ENCODE measurements around the gene DENND5B.
"Not testable (repeated sequence)": the region's sequence is repeated elsewhere in the genome, so short reads cannot be mapped to it uniquely, and the experiment has no call there.

Gene DENND5B

DNA sequence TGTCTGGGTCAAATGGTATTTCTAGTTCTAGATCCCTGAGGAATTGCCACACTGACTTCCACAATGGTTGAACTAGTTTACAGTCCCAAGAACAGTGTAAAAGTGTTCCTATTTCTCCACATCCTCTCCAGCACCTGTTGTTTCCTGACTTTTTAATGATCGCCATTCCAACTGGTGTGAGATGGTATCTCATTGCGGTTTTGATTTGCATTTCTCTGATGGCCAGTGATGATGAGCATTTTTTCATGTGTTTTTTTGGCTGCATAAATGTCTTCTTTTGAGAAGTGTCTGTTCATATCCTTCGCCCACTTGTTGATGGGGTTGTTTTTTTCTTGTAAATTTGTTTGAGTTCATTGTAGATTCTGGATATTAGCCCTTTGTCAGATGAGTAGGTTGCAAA is 40.3 kb downstream of the DENND5B start:
- DNase-seq, result not testable (repeated sequence)

DNA sequence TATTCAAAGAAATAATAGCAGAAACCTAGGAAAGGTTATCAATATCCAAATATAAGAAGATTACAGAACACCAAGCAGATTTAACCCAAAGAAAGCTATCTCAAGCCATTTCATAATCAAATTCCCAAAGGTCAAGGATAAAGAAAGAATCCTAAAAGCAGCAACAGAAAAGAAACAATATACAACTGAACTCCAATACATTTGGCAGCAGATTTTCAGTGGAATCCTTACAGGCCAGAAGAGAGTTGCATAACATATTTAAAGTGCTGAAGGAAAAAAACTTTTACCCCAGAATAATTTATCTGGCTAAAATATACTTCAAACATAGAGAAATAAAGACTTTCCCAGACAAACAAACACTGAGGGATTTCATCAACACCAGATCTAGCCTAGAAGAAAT is 54.3 kb downstream of the DENND5B start:
- DNase-seq, result no peak

GRCh38 chr12:31533470-31533869 is 57.5 kb downstream of the DENND5B start:
- no peak for DNase-seq

GRCh38 chr12:31531893-31532292 is 59.0 kb downstream of the DENND5B start:
- DNase-seq, result no peak

- DNase-seq, result no peak
These were observed 62.8 kb downstream of the DENND5B start for GRCh38 chr12:31528095-31528494.

DNA sequence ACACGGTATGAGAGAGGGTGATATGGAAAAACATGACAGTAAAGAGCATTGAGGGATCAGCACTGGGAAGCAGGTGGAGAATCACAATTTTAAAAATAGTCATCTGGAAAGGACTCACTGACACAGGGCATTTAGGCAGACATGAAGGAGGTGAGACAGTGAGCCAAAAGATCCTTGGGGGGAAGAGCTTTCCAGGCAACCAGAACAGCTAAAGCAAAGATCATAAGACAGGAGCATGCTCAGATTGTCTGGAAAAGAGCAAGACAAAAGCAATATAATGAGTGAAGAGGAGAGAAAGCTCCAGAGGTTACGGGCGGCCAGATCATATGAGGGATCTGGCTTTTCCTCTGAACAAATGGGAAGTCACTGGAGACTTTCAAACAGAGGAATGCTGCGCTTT is 63.9 kb downstream of the DENND5B start:
- DNase-seq, result no peak

DNA sequence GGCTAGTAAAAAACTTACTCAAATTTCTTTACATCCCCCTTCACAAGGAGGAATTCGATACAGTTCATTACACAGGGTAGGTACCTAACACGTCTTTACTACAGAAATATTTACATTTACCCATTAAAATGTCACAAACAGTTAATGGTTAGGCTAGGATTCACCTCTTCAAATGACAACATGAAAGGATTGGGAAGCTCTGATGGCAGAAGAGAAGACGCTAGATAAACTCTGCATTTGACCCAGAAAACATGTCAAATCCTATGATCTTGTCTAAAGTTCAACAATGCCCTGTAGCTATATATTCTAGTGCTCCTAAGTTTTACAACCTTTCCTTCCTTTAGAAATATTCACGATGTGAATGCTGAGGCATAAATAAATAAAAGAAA is 64.8 kb downstream of the DENND5B start:
- no peak for DNase-seq

DNA sequence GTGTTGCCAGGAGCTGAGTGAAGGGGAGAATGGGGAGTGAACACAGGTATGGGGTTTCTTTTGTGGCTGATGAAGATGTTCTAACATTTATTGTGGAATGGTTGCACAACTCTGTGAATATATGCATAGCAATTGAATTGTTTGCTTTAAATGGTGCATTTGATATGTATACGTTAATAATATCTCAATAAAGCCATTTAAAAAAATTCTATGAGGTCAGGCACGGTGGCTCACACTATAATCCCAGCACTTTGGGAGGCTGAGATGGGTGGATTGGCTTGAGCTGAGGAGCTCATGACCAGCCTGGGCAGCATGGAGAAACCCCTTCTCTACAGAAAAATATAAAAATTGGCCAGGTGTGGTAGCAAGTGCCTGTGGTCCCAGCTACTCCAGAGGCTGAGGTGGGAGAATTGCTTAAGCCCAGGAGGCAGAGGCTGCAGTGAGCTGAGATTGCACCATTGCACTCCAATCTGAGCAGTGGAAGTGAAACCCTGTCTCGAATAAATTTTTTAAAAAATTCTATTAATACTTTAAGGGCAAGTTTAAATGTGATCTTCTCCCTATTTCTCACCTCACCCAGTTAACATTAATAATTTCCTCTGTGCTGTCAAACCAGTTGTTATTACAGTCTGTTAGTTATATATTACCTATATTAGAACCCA is 65.3 kb downstream of the DENND5B start:
- DNase-seq, result no peak

DNA sequence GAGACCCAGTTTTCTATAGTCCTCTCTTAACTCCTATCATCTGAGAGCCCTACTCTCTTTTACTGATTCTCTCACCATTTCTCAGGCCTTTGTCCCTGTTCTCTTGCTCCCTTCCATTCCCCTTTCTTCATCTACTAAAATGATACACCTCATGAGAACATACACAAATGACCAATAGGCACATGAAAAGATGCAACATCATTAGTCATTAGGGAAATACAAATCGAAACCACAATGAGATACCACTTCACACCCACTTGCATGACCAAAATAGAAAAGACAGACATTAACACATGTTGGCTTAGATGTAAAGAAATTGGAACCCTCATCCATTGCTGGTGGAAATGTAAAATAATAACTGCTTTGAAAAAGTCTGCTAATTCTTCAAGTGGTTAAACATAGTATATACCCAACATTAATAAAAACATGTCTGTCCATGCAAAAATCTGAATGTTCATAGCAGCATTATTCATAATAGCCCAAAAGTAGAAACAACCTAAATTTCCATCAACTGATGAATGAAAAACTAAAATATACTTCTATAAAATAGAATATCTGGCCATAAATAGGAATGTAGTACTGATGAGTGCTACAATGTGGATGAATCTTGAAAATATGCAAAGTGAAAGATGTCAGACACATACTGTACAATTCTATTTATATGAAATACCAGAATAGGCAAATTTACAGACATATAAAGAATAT is 66.0 kb downstream of the DENND5B start:
- DNase-seq, result no peak

DNA sequence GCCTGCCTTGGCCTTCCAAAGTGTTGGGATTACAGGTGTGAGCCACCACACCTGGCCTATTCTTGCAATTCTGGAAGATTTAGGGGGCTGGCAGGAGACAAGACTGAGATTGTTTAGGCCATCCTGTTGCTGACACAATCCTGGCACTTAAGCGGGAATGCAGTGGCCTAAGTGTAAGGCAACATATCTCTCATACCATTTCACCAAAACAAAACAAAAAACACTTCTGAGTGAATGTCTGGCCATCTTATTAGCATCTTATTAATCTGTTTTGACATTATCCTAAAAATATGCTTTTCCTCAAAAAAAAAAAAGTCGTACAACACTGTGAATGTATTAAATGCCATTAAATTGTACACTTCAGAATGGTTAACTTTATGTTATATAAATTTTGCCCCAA is 67.6 kb downstream of the DENND5B start:
- no peak for DNase-seq

GRCh38 chr12:31522607-31523006 is 68.3 kb downstream of the DENND5B start:
- DNase-seq, result no peak

- DNase-seq, result no peak
These were observed 69.0 kb downstream of the DENND5B start for GRCh38 chr12:31521964-31522363.

- no peak for DNase-seq
These were observed 71.4 kb downstream of the DENND5B start for GRCh38 chr12:31519511-31519910.

DNA sequence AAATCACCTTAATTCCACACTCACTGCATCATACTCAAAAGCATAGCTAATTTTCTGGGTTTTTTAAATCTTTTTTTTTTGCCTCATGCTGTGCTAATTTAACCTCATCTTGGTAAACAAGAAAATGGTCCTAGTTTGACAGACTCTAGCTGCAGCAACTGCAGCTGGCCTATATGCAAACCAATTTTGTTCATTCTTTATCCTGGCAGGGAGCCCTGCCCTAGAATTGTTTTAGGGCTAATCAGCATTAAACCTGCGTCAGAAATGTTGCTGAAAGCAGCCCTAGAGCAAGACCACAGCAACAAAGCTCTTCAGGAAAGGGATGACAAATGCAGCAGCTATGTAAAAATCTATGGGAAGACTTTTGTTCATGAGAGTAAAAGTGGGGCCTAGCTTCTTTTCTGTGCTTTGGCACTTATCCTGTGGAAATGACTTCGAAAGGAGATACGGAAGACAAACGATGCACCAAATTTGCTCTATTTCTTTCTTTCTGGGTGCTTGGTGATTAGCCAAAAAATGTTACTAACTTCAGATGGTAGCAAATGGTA is 72.2 kb downstream of the DENND5B start:
- no peak for DNase-seq

- DNase-seq, result no peak
These were observed 72.9 kb downstream of the DENND5B start for GRCh38 chr12:31517994-31518393.

- DNase-seq, result no peak
These were observed 74.2 kb downstream of the DENND5B start for GRCh38 chr12:31516702-31517101.

DNA sequence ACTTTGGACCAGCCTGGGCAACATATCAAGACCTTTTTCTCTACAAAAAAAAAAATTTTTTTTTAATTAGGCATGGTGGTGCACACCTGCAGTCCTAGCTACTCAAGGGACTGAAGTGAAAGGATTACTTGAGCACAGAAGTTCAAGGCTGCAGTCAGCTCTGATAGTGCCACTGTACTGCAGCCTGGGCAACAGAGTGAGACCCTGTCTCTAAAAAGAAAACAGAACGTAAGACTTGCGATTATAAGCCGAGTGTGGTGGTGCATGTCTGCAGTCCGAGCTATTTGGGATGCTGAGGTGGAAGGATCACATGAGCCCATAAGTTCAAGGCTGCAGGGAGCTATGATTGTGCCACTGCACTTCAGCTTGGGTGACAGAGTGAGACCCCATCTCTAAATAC is 76.0 kb downstream of the DENND5B start:
- no peak for DNase-seq

DNA sequence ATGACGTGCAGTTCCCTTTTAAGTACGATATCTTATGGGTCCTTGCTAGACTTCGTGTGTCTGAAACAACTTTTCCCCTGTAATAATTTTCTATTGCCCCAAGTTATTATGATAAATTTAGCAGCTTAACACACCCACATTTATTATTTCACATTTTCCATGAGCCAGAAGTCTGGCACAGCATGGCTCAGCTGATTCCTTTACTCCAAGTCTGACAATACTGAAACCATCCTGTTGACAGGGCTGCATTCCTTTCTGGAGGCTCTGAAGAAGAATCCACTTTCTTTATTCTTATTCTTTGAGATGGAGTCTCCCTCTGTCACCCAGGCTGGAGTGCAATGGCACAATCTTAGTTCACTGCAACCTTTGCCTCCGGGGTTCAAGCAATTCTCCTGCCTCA is 80.9 kb downstream of the DENND5B start:
- no peak for DNase-seq

GRCh38 chr12:31508436-31509150 is 82.3 kb downstream of the DENND5B start:
- no peak for DNase-seq

GRCh38 chr12:31507966-31508365 is 83.0 kb downstream of the DENND5B start:
- no peak for DNase-seq

DNA sequence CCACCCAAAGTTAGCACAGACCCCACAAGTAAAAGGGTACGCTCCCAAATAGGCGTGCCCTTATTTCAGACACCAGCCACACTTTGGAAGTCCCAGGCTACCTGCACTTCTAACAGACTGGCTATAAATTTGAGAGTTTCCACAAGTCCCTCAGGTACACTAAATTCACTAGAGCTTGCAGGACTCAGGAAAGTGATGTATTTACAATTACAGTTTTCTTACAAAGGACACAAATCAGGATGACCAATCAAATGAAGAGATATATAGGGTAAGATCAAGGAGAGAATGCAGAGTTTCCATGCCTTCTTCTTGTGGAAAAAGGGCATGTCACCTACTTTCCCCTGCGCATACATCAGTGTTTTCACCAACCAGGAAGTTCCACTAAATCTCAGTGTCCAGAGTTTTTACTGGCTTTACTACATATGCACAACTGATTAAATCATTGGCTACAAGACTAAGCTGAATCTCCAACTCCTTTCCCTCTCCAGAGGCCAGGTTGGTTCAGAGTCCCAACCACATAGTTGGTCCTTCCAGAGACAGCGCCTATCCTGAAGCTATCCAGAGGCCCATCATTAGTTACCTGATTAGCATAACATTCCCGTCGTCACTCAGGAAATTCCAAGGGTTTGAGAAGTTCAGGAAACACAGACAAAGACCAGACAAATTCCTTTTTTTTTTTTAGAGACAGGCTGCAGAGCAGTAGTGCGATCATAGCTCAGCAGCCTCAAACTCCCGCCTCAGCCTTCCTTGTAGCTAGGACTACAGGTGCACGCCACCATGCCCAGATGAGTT is 84.2 kb downstream of the DENND5B start:
- no peak for DNase-seq

- no peak for DNase-seq
These were observed 86.2 kb downstream of the DENND5B start for GRCh38 chr12:31504625-31505222.

DNA sequence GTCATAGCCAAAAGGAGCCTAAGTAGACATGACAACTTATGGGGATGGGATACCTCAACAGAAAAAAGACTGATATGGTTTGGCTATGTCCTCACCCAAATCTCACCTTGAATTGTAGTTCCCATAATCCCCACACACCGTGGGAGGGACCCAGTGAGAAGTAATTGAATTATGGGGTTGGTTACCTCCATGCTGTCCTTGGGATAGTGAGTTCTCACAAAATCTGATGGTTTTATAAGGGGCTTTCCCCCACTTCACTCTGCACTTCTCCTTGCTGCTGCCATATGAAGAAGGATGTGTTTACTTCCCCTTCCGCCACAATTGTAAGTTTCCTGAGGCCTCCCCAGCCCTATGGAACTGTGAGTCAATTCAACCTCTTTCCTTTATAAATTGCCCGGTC is 89.9 kb downstream of the DENND5B start:
- not testable (repeated sequence) for DNase-seq

Data from GF-D8 (cell line).